Activated CD8-positive, alpha-beta memory T cell treated with anti-CD3 and anti-CD28 coated beads for 4 hours (primary cell): ENCODE data around the gene PRELP.
"Not testable (repeated sequence)": the region's sequence is repeated elsewhere in the genome, so short reads cannot be mapped to it uniquely, and the experiment has no call there.

Experiments used
- DNase-seq, 2 donors: peaks; one replicate each; pipeline ENCODE4 v3.0.0-alpha.2; 2020; ENCODE audit warnings: low read depth in 2 of 2

PRELP gene

DNA sequence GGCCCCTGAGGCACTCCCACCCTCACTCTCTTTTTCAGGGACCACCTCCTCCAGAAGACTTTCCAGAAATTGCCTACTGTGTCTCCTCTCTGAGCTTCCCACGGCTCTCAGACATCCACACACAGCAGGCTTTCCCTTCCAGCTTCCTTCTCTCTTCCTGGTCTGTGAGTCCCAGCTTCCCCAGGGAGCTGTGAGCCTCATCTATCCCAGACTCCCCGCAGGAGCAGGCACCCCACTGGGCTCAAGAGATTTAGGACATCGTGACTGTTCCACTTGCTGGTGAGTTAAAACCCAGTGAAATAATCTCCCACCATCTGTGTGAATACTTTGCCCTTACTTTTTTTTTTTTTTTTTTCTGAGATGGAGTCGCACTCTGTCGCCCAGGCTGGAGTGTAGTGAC lies 22.0 kb upstream of the PRELP start:
- no peak for DNase-seq

DNA sequence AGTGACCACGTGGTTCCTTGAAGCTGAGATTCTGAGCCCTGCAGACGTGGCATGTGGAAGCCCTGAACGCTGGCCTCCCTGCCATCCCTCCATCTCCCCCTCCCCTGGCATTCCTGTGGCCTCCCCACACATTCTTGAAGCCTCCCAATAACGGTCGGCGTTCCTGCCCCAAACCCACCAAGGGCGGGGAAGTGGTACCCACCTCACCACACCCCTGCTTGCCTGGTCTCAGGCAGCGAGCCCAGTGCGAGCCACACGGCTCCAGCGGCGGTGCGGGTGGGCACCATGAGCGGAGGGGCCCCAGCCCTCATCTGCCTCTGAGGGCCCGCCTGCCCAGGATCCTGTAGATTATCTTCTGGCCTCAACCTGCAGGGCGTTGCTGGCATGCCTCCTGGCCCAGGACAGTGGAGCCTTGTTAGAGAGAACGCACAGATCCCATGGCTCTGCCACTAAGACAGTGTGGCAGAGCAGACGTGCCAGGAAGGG lies 20.6 kb upstream of the PRELP start:
- no peak for DNase-seq

DNA sequence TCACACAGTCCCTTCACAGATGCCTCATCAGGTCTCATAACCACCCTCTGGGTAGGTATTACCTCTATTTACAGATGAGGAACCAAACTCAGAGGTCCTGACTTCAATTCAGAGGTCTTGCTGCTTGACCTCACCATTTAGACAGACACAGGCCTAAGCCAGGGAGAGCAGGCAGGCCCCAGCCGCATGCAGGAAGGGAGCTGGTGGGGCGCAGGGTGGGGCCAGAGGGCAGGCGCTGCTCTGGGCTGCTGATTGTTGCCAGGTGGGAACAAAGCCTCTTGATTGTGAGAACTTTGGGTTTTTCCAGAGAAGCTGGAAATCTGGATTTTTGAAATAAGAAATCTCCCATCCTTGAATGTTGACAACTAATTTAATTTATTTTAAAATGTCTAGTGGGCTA lies 19.9 kb upstream of the PRELP start:
- DNase-seq = no peak

DNA sequence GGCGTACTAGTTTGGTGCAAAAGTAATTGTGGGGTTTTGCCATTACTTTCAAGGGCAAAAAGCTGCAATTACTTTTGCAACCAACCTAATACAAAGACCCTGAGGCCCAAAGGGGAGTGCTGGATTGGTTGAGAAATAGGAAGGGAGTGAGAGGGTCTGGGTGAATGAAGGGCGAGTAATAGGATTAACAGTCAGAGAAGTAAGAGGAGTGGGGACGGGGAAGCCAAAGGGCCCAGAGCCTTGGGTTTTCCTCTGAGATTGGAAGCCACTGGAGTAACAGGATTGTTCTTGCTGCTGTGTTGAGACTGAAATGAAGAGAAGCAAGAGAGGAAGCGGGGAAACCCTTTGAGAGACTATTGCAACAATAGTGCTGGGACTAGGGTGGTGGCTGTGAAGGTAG lies 19.0 kb upstream of the PRELP start:
- DNase-seq = no peak

DNA sequence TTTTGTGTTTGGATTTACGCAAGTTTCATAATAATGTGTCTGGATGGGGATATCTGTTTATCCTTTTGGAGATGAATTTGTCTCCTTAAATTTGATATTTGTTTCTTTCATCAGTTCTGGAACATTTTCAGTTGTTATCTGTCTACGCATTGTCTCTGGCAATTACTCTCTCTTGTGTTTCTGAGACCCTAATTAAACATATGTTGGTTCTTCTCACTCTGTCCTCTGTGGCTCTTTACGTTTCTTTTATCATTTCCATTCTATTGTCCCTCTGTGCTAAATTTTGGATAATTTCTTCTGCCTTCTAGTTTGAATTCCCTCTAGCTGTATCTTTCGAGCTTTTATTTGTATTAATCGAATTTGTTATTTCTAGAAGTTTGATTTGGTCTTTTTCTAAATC lies 17.5 kb upstream of the PRELP start:
- DNase-seq = no peak

DNA sequence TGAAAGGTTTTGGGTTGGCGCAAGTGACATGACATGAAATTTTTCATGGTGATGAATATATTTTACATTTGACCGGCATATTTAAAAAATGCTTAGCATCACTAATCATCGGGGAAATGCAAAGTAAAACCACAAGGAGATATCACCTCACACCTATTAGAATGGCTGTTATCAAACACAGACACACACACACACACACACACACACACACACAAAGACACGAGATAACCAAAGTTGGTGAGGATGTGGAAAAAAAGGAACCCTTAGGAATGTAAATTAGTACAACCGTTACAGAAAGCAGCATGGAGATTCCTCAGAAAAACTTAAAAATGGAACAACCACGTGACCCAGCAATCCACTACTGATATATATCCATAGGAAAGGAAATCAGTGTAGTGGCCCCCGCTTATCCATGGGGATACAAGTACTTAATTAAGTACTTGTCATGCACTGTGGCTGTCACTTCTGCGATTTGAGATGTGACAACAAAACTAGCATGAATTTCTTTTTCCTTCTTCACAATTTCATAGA lies 15.9 kb upstream of the PRELP start:
- no peak for DNase-seq

DNA sequence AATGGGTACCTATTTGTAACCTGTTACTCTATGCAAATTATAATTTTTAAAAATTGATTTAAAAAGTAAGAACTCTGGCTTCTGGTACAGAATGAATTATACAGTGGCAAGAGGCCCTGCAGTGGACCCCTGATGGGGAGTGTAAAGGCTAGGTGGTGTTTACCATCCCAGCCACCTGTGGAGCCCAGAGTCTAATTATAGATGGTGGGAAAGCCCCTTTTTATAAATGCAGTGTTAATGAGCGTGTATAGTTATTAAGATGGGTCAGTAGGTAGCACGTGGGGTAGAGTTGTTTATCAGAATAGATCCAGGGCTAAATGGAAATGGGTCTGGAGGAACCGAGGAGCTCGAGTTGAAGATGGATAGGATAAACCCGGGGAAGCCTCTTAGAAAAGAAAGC lies 13.9 kb upstream of the PRELP start:
- DNase-seq = no peak

DNA sequence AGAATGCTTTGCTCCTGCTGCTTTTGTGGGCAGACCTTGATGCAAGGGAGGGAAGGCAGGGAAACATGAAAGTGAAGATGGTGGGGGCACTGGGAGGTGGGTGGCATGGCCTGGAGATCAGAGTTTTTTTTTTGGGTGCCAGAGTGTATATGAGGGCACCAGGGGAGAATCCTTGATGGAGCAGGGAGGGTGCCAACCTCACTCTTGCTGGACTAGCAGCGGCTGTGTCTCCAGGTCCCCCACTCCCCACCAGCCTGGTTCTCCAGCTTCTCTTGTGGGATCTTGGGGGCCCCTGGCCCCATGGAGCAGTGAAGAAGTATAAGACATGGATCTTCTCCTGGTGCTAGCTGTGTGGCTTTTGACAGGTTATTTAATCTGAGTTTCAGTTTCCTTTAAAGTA lies 13.5 kb upstream of the PRELP start:
- DNase-seq = no peak

DNA sequence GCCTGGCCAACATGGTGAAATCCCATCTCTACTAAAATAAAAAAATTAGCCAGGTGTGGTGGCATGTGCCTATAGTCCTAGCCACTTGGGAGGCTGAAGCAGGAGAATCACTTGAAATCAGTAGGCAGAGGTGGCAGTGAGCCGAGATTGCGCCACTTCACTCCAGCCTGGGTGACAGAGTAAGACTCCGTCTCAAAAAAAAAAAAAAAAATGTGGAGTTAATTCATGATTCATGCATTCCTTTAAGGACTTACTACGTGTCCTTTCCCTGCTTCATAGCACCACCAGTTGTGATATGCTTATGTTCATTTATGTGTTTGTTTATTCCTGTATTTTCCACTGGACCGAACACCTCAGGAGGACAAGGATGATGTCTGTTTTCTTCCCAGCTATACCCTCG lies 12.7 kb upstream of the PRELP start:
- DNase-seq = no peak

DNA sequence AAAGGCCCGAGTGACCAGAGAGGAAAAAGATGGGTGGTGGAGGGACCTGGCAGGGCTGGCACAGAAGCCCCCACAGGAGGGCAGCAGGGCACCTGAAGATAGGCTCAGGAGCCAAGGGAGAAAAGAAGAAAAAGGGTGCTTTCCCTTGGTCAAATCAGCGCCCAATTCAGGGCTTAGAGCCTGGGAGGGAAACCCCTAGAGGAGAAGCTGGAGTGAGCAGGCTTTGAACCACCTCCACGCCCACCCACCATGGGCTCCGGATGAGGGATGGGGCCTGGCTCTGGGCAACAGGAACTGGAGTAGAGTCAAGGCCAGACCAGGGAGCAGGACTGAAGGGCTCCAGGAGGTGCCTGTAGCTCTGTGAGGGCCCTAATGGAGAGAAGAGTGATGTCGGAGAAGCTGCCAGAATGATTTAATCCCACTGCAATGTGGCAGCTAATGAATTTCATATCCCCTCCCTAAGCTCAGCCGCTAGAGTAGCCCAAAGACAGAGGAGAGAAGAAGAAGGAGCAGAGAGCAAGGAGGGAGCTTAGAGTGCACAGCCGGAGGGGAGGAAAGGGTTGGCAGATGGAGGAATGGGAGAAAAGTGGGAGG lies 12.0 kb upstream of the PRELP start:
- DNase-seq = no peak

DNA sequence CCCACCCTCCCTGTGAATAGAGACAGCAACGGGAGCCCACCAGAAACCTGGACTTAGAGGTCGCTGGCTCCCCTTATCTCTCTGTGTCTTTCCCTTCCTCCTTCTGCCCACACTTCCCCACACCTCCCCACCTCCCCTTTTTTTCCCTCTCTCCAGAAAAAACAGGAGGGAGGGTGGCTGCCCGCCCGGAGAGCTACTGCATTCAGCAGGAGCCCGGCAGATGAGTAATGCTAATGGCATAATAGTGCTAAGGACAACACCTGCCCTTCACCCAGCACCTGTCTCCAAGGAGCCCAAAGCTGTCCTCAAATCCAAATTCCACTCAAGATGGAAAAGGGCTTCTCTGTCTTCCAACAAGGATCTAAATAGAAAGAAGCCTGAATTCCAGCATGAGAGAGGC lies 11.4 kb upstream of the PRELP start:
- no peak for DNase-seq

DNA sequence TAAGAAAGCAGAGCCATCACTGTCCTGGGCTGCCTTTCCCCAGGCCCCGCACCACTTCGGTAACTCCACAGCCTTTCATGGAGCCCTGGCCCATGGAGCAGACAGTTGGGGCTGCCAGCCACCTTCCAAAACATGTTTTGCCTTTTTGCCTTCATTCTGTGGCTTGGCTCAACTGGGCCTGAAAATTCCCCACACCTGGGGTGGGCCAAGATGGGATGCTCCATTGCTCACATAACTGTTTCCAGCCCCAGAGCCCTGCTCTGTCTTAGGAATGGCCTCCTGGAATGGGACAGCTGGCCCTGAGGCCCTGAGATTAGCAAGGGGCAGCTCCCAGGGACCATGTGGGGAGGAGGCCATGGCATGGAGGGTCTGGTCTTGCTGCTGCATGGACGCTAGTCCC lies 10.9 kb upstream of the PRELP start:
- DNase-seq = no peak

DNA sequence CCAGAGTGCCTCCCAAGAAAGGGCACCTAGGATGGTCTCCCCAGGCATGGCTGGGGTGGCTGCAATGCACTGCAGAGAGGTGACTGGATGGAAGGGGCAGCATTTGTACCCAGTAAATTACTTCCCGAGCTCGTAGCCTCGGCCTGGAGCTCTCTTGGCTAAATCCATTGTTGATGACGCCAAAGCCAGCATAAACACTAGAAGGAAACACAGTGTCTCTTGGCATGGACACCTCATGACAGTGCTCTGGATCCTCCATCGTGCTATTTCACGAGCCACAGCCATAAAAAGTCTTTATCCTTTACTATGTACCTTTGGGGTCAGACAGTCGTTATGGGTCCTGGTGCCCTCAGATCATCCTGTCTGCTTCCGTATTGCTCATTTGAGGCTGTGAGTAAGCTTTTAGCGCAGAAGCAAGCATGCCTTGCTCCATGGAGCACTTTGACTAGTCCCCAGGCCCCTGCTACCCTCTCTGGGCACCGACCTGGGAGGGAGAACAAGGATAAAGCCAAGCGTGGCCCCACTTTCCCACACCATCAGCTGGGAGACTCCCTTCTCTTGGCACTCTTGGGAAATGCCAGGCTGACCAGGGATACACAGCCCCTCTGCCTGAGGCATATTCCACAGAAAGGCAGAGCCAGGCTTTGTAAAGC lies 10.3 kb upstream of the PRELP start:
- no peak for DNase-seq

DNA sequence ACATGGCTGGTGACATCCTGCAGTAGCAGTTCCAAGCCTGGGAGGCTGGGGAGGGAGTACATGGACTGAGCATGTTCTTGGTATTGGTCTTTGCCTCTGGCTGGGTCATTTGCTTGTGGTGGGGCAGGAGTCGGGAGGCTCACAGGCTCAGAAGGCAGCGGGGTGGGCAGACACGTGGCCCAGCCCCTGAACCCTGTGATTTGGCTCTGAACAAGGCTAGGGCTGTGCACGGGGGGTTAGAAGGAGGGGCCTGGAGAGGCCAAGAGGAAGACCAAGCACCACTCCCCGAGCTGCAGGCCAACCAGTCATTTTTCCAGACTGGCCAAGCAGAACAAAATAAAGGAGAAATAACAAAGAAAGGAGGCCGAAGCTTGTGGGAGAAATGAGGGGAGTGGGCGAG lies 9.7 kb upstream of the PRELP start:
- DNase-seq = no peak

DNA sequence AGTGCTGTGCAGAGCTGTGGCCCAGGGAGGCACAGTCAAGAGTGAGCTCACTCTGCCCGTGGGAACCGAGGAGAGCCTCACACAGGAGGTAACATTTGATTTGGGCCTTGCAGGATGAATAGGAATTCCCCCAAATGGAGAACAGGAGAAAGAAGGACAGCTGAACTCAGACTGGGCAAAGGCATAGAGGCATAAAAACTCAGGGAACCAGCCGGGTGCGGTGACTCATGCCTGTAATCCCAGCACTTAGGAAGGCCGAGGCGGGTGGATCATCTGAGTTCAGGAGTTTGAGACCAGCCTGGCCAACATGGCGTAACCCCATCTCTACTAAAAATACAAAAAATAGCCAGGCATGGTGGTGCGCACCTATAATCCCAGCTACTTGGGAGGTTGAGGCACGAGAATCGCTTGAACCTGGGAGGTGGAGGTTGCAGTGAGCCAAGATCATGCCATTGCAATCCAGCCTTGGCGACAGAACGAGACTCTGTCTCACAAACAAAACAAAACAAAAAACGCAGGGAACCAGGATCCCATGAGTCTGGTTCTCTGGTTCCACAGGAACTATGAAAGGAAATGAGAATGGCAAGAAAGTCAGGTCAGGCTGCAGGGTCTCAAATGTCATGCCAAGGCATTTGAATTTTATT lies 8.6 kb upstream of the PRELP start:
- DNase-seq = not testable (repeated sequence)

DNA sequence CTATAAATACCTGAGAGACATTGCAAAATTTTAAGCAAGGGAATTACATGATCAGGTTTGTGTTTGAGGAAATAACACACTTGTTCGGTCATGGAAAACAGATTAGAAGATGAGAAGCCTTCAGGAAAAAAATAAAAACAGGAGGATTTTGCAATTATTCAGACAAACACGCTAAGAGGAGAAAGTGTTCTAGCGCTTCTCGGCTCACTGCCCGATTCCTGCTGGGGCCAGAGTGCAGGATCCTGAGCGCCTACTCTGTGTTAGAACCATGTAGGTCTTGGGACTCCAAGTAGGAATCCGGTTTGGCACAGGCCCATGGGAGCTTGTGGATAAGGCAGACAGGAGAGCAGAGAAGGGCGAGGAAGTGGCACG lies 8.1 kb upstream of the PRELP start:
- no peak for DNase-seq

DNA sequence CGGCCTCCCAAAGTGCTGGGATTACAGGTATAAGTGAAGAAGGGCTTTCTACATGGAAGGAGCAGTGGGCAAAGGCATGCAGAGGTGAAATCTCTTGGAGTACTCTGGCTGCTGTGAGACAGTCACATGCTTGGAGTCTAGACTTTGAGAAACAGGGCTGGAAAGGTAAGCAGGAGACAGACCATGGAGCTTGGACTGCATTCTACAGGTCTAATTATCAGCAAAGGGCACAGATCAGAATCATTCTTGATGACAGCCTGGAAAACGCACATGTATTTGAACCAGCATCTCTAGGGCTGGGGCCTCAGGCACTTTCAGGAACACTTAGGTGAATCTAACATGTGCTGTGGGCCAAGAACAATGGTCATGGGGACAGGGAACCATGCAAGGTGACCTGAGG lies 7.3 kb upstream of the PRELP start:
- DNase-seq = no peak

DNA sequence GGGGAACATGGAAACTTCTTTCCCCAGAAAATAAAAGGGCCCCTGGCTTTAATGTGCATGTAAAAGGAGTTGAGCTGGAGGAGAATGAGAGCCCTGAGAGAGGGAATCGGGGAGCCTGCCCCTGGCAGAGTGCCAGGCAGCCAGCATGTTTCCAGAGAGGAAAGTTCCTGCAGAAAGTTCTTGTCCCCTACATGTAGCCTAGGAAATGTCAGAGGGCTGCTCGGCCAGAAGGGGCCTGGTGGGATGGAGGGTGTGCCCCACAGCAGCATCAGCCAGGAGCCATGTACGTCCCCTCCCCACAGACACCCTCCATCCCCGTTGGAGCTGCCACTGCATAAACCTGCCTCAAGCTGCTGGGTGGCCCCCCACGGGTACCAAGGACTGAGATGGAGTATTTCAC lies 5.4 kb upstream of the PRELP start:
- DNase-seq = no peak

DNA sequence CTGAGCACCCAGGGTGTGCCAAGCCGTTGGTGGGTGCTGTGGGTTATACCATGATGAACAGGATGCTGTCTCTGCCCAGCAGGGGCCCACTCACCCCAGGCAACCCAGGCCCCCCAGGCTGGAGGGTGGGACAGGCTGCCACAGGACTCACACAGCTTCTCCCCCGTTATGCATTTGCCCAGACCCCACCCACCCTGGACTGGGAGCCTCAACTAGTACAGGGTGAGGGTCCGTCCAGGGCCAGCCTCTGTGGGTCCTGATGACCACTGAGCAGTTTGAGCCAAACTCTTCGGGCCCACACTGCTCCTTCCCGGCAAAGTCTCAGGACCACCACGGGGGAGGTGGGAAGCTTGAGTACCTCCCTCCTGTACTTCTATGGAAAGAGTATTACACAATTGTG lies 3.8 kb upstream of the PRELP start:
- no peak for DNase-seq

DNA sequence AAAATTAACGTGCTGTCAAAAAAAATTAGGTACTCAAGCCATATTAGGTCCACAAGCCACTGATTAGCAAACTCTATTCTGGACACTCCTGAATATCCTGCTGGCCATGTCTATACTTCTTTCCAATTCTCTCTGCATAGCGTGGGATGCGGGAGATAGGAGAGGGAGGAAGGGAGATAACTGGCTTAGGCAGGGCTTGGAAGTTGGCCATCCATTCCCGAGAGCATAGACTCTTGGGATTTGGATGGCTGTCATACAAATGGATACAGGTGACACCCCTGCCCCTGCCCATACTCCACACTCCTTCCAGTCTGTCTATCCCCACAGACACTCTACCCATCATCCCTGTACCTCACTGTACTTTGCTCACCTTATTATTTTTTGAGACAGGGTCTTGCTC lies 2.3 kb upstream of the PRELP start:
- no peak for DNase-seq

DNA sequence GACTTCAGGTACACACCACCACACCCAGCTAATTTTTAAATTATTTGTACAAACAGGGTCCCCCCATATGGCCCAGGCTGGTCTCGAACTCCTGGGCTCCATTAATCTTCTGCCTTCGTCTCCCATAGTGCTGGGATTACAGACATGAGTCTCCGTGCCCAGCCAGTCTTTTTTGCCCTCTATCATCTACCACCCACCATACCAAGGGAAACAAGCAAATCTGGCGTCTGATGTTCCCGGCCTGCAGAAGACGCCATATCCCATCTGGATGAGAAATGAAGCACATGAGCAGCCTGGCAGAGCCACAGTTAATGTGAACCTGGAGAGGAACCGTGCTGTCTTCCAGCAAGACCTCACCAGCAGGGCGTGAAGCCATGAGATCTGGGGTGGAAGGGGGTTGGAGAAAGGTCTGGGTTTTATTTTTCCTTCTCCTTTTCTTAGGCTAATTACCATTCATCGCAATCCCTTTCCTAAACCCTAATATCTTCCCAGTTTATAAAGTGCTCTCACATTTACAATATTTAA lies 1.8 kb upstream of the PRELP start:
- no peak for DNase-seq

DNA sequence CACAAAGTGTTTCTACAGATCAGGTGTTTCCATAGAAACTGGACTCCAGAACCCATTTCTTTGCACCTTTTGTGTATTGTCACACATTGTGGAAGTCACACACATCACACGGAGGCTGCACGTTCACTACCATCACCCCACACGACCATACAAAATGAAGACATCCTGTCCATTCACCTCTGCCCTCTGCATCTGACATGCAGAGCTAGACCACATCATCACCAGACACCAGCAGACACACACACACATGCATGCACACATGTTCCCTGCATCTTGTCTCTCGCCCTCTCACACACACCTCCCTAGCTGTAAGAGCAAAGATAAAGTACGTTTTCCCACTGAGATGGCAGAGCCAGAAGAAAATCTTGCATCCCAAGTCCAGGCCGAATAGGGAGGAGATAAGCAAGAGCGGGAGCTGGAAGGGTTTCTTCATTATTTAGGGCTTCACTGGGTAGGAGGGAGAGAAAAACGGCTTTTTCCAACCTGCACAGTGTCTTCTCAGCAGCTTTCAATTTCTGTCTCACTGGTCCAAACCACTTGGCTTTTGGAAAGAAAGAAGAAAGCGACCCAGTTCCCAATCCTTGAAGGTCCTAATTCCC lies 709 bp downstream of the PRELP start:
- DNase-seq = no peak

DNA sequence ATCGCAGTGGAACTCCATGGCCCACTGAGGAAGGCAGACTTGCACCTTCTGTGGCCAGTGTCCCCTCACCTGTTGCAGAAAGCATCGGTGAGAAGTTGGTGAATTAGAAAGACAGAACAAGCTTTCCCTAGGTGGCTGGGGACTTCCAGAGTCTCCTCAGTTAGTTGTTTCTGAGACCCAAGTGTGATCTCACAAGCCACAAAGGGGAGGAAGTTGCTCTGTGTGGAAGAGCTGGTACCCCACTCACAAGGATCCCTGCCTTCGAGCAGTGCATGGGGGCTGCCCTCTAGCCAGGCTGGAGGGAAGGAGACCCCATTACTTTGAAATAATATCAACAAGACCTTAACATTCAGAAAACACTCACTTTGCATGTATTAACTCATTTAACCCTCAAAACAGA lies 2.1 kb downstream of the PRELP start:
- no peak for DNase-seq
